H1 (cell line): Measurements from ENCODE around the gene RNF26. TPM values are rescaled to one million over a fixed set of nuclear protein-coding genes. Genes with fewer than 3 reads are reported as not detected.

Experiments
- CTCF ChIA-PET: fragments of 300-600 bp; sonication (Branson Sonifier 250); formaldehyde crosslinking; loops from one replicate; lab custom pipeline; 2021; ENCODE audit not compliant: partially characterized antibody; lab: Charles Lee
- POLR2A ChIA-PET: fragments of 300-600 bp; sonication (Branson Sonifier 250); formaldehyde crosslinking; loops from one replicate; lab custom pipeline; 2021; ENCODE audit warnings: inconsistent platforms; ENCODE audit not compliant: partially characterized antibody; lab: Charles Lee
- DNase-seq, 2 experiments: peaks; one replicate each; pipeline versions ENCODE4 v3.0.0 to v3.0.0-alpha.2; 2010 to 2022; ENCODE audit warnings: low spot score in 2 of 2, low read depth in 1 of 2, mixed read lengths in 1 of 2
- FAIRE-seq: peaks from 2 replicates; lab custom pipeline; 2011; peaks lifted over from hg19 to GRCh38; lab: Jason Lieb, UNC
- H2AFZ ChIP-seq: 2 replicates; pipeline ENCODE4 v1.8.1; 2012; ENCODE audit warnings: low read length, inconsistent platforms
- H2AK5ac ChIP-seq: 2 replicates; pipeline ENCODE4 v1.6.1; 2013; ENCODE audit warnings: low read depth, low read length
- H2BK120ac ChIP-seq: replicated peaks from 2 replicates; pipeline ENCODE3; 2013; ENCODE audit warnings: low read depth, low read length, inconsistent platforms
- H2BK12ac ChIP-seq: 2 replicates; pipeline ENCODE4 v1.6.1; 2013; ENCODE audit warnings: low read depth, low read length
- H2BK15ac ChIP-seq: 2 replicates; pipeline ENCODE4 v1.6.1; 2013; ENCODE audit warnings: low read length
- H2BK20ac ChIP-seq: 2 replicates; pipeline ENCODE4 v1.6.1; 2013; ENCODE audit warnings: low read length
- H2BK5ac ChIP-seq: 2 replicates; pipeline ENCODE4 v1.6.1; 2013; ENCODE audit warnings: low read depth, low read length
- H3K14ac ChIP-seq: 2 replicates; pipeline ENCODE4 v1.6.1; 2013; ENCODE audit warnings: inconsistent platforms; ENCODE audit not compliant: insufficient read length
- H3K18ac ChIP-seq: 2 replicates; pipeline ENCODE4 v1.6.1; 2013; ENCODE audit warnings: low read length; ENCODE audit errors: extremely low read depth
- H3K23ac ChIP-seq: 2 replicates; pipeline ENCODE4 v1.6.1; 2013; ENCODE audit warnings: inconsistent platforms; ENCODE audit not compliant: insufficient read length
- H3K23me2 ChIP-seq: 2 replicates; pipeline ENCODE4 v1.6.1; 2013; ENCODE audit warnings: low read depth, low read length
- H3K27ac ChIP-seq: 2 replicates; pipeline ENCODE4 v1.6.1; 2011; ENCODE audit warnings: low read depth, low read length, inconsistent platforms
- H3K27me3 ChIP-seq, 4 experiments: replicated peaks in 1 of 4; 1 replicate in 1 of 4; 2 replicates in 3 of 4; pipeline versions ENCODE4 v1.6.1 to v1.8.1; 2011 to 2013; ENCODE audit warnings: low read length in 3 of 4, mild to moderate bottlenecking in 3 of 4, inconsistent platforms in 2 of 4, mixed read lengths in 2 of 4, moderate library complexity in 1 of 4; ENCODE audit not compliant: control insufficient read depth in 3 of 4, insufficient read depth in 3 of 4; ENCODE audit errors: extremely low read depth in 1 of 4
- H3K36me3 ChIP-seq, 4 experiments: 2 replicates each; pipeline versions ENCODE4 v1.6.1 to v1.8.1; 2011 to 2013; ENCODE audit warnings: mild to moderate bottlenecking in 4 of 4, low read length in 3 of 4, moderate library complexity in 2 of 4, control low read depth in 1 of 4, inconsistent platforms in 1 of 4; ENCODE audit not compliant: insufficient read depth in 4 of 4, control insufficient read depth in 2 of 4
- H3K4ac ChIP-seq: replicated peaks from 2 replicates; pipeline ENCODE3; 2013; ENCODE audit warnings: low read length, low read depth, mixed read lengths, inconsistent platforms; ENCODE audit not compliant: insufficient read length
- H3K4me1 ChIP-seq, 4 experiments: replicated peaks in 1 of 4; 1 replicate in 1 of 4; 2 replicates in 3 of 4; pipeline versions ENCODE4 v1.6.1 to v1.8.1; 2011 to 2013; ENCODE audit warnings: low read length in 3 of 4, inconsistent platforms in 2 of 4, mixed read lengths in 1 of 4; ENCODE audit not compliant: insufficient read depth in 4 of 4, control insufficient read depth in 3 of 4
- H3K4me2 ChIP-seq, 2 experiments: 2 replicates each; pipeline versions ENCODE4 v1.6.1 to v1.8.1; 2011 to 2013; ENCODE audit warnings: low read depth in 2 of 2, low read length in 2 of 2, control low read depth in 1 of 2, inconsistent platforms in 1 of 2, mild to moderate bottlenecking in 1 of 2; ENCODE audit not compliant: insufficient read depth in 1 of 2
- H3K4me3 ChIP-seq, 4 experiments: fragments of 200-600, 300-600 bp in 1 of 4; sonication (generic), shearing (Covaris generic), sonication (Bioruptor Twin) in 1 of 4; 2 replicates each; pipeline versions ENCODE4 v1.5.1 to v1.8.1; 2011 to 2016; ENCODE audit warnings: low read length in 4 of 4, low read depth in 3 of 4, control low read depth in 2 of 4, inconsistent platforms in 2 of 4, mild to moderate bottlenecking in 2 of 4, mixed read lengths in 1 of 4, moderate library complexity in 1 of 4; ENCODE audit not compliant: insufficient read depth in 2 of 4; ENCODE audit errors: extremely low read depth in 1 of 4
- H3K56ac ChIP-seq: replicated peaks from 2 replicates; pipeline ENCODE3; 2013; ENCODE audit warnings: low read depth, mild to moderate bottlenecking, mixed read lengths, low read length, inconsistent platforms; ENCODE audit not compliant: insufficient read length
- H3K79me1 ChIP-seq: 2 replicates; pipeline ENCODE4 v1.6.1; 2013; ENCODE audit warnings: low read depth, low read length, control low read depth
- H3K79me2 ChIP-seq, 2 experiments: 2 replicates each; pipeline versions ENCODE4 v1.6.1 to v1.8.1; 2012 to 2013; ENCODE audit warnings: low read length in 2 of 2, mild to moderate bottlenecking in 2 of 2, inconsistent platforms in 1 of 2; ENCODE audit not compliant: insufficient read depth in 2 of 2, control insufficient read depth in 1 of 2
- H3K9ac ChIP-seq, 4 experiments: replicated peaks in 1 of 4; 1 replicate in 1 of 4; 2 replicates in 3 of 4; pipeline versions ENCODE4 v1.6.1 to v1.8.1; 2011 to 2013; ENCODE audit warnings: low read depth in 3 of 4, low read length in 3 of 4, control low read depth in 2 of 4, mild to moderate bottlenecking in 2 of 4, moderate library complexity in 2 of 4, inconsistent platforms in 1 of 4; ENCODE audit errors: extremely low read depth in 1 of 4
- H3K9me3 ChIP-seq, 2 experiments: 2 replicates each; pipeline versions ENCODE4 v1.6.1 to v1.8.1; 2012 to 2013; ENCODE audit warnings: mild to moderate bottlenecking in 2 of 2, moderate library complexity in 2 of 2, control low read depth in 1 of 2, inconsistent platforms in 1 of 2, low read depth in 1 of 2, low read length in 1 of 2, mixed read lengths in 1 of 2; ENCODE audit not compliant: insufficient read depth in 2 of 2
- H4K20me1 ChIP-seq, 2 experiments: replicated peaks in 1 of 2; 2 replicates each; pipeline versions ENCODE3 to v1.8.1; 2011 to 2013; ENCODE audit warnings: inconsistent platforms in 2 of 2, low read length in 2 of 2, mild to moderate bottlenecking in 1 of 2; ENCODE audit not compliant: insufficient read depth in 2 of 2, control insufficient read depth in 1 of 2
- H4K5ac ChIP-seq: 2 replicates; pipeline ENCODE4 v1.6.1; 2013; ENCODE audit warnings: low read length, low read depth, mixed read lengths, inconsistent platforms; ENCODE audit not compliant: insufficient read length
- H4K8ac ChIP-seq: 2 replicates; pipeline ENCODE4 v1.8.0; 2013; ENCODE audit warnings: mild to moderate bottlenecking, moderate library complexity, low read length, inconsistent platforms; ENCODE audit not compliant: insufficient read depth; ENCODE audit errors: extremely low read depth
- H4K91ac ChIP-seq: replicated peaks from 2 replicates; pipeline ENCODE3; 2013; ENCODE audit warnings: low read length, mixed read lengths, inconsistent platforms; ENCODE audit not compliant: insufficient read length
- CBX5 ChIP-seq: fragments of 300-800, 300-1000 bp; sonication (generic); IDR thresholded peaks from 2 replicates; pipeline ENCODE4 v1.7.1; 2016; ENCODE audit warnings: antibody characterized with exemption, low read length, low read depth
- CBX8 ChIP-seq: fragments of 300-800, 300-1000 bp; sonication (generic); IDR thresholded peaks from 2 replicates; pipeline ENCODE4 v1.7.1; 2016; ENCODE audit warnings: low read depth, low read length, borderline replicate concordance
- EGR1 ChIP-seq: IDR thresholded peaks from 2 replicates; pipeline ENCODE4 v1.6.1; 2011; ENCODE audit warnings: low read depth, low read length, borderline replicate concordance
- FOSL1 ChIP-seq: IDR thresholded peaks from 2 replicates; pipeline ENCODE4 v1.6.1; 2011; ENCODE audit warnings: mild to moderate bottlenecking, low read depth, low read length, moderate library complexity; ENCODE audit not compliant: insufficient read depth
- GTF2F1 ChIP-seq: IDR thresholded peaks from 2 replicates; pipeline ENCODE4 v1.6.1; 2012; ENCODE audit warnings: low read depth, low read length, improper control_type of control experiment, borderline replicate concordance
- JUN ChIP-seq: IDR thresholded peaks from 2 replicates; pipeline ENCODE4 v1.6.1; 2011; ENCODE audit warnings: low read depth, mild to moderate bottlenecking, improper control_type of control experiment, low read length
- KDM4A ChIP-seq: IDR thresholded peaks from one replicate; pipeline ENCODE4 v1.7.1; 2012; ENCODE audit warnings: low read depth, mild to moderate bottlenecking, moderate library complexity, low read length, inconsistent platforms; ENCODE audit not compliant: severe bottlenecking
- PHF8 ChIP-seq: fragments of 200-600 bp; sonication (generic); conservative IDR thresholded peaks from 2 replicates; pipeline ENCODE4 v1.7.1; 2012; ENCODE audit warnings: low read depth, mild to moderate bottlenecking, inconsistent platforms, low read length, moderate library complexity
- POU5F1 ChIP-seq: IDR thresholded peaks from 2 replicates; pipeline ENCODE4 v1.6.1; 2011; ENCODE audit warnings: low read depth, mild to moderate bottlenecking, low read length, moderate library complexity
- RNF2 ChIP-seq: fragments of 200-900, 300-1000 bp; sonication (generic); IDR thresholded peaks from 2 replicates; pipeline ENCODE4 v1.7.1; 2016; ENCODE audit warnings: borderline replicate concordance, low read depth, mild to moderate bottlenecking, antibody characterized with exemption, low read length; ENCODE audit not compliant: poor library complexity, severe bottlenecking; ENCODE audit errors: missing control alignments
- TBP ChIP-seq: IDR thresholded peaks from 2 replicates; pipeline ENCODE4 v1.6.1; 2011; ENCODE audit warnings: low read depth, low read length, improper control_type of control experiment
- TEAD4 ChIP-seq: IDR thresholded peaks from 2 replicates; pipeline ENCODE4 v1.6.1; 2012; ENCODE audit warnings: low read depth, low read length, inconsistent platforms, mixed read lengths
- WGBS, 2 experiments: shearing (Covaris generic) in 1 of 2; methylation state at CpG; one replicate each; pipeline versions ENCODE4 v1.1.6 to v1.1.7; 2013 to 2015; ENCODE audit warnings: low lambda C conversion rate in 2 of 2, mixed read lengths in 2 of 2, inconsistent platforms in 1 of 2, low coverage in 1 of 2, missing lambda C conversion rate in 1 of 2; ENCODE audit not compliant: insufficient replicate concordance in 2 of 2, insufficient coverage in 1 of 2, insufficient read length in 1 of 2; ENCODE audit errors: extremely low coverage in 1 of 2, missing lambda C conversion rate in 1 of 2; 5-methylcytosine and 5-hydroxymethylcytosine counted together
- polyA plus RNA-seq, 7 experiments: library from polyadenylated mRNA; depleted of rRNA in 3 of 7; stranded (reverse) in 5 of 7; unstranded in 2 of 7; fragments of >200 nt in 5 of 7; fragments of 200-250 nt in 2 of 7; gene quantifications; 1 replicate in 5 of 7; 2 replicates in 1 of 7; 4 replicates in 1 of 7; pipeline versions ENCODE4 v1.2.1 to v1.2.3, GENCODE V29; 2011 to 2013; ENCODE audit warnings: missing spikeins in 2 of 7, mixed read lengths in 2 of 7
- total RNA-seq: library from RNA; stranded (reverse); fragmentation: NEBNext Ultra II Directional; extraction: Animal tissue kit (Norgen Biotek cat#: 25700); gene quantifications from 2 replicates; pipeline ENCODE4 v1.2.1, GENCODE V29; 2021
- TF ChIP-seq, protein P1 (sequence below): IDR thresholded peaks from 2 replicates; pipeline ENCODE4 v1.6.1; 2012; ENCODE audit warnings: inconsistent platforms

The RNF26 gene
- total and polyA plus RNA-seq, 2 of the 8 experiments (the other 6 are each of a cell fraction or from before 2014, with no cell fraction given) = 82.7 to 84.0 TPM

DNA sequence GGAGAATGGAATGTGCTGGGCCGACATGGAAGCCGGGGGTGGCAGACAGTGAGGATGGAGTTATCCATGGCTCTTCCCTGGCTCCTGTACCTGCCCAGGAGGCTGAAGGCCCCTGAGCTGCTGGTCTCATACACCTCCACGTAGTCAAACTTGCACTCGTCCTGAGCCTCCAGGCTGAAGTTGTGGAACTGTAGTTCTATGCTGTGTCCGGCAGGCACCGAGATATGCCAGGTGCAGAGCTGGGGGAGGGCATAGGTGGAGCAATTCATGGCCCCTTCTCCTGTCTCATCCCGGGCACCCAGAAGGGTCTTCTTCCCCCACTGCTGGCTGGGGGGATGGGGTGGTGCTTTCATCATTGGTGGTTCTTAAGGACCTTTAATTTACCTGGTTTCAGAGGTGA is 9.4 kb downstream of the RNF26 start:
- Histone ChIP-seq H3K9ac (no peak overlapping the region), H2BK12ac (no peak overlapping the region), H3K14ac (no peak overlapping the region), H3K79me2 (no peaks in the 10 kb centered on the region), H3K18ac (no peak overlapping the region), H2AFZ (no peak overlapping the region), H2BK15ac (no peak overlapping the region), H3K79me1 (no peaks in the 10 kb centered on the region; the same call in 1 of the 2 replicates), H3K27me3 (peaks cover 12 to 45% (median 32%) of the 10 kb centered on the region in 4 experiments), H4K5ac (no peak overlapping the region), H2AK5ac (0 out of 2 replicates have a peak overlapping the region, but pooled peaks have one; percentile 13), H4K20me1 (peaks cover 3 to 9% of the 10 kb centered on the region in 2 experiments), H3K4ac (no peak overlapping the region), H2BK20ac (no peak overlapping the region), H4K8ac (no peak overlapping the region; the same call in 1 of the 2 replicates), H2BK120ac (no peak overlapping the region), H3K56ac (no peak overlapping the region), H3K4me2 (no peak overlapping the region), H4K91ac (no peak overlapping the region), H3K27ac (no peak overlapping the region), H3K36me3 (no peaks in the 10 kb centered on the region), H3K23me2 (peaks cover 17% of the 10 kb centered on the region; the same call in 1 of the 2 replicates), H3K4me1 (peaks cover 5 to 20% (median 16%) of the 10 kb centered on the region in 4 experiments; a peak in 6 of 7 replicates), H2BK5ac (no peak overlapping the region), H3K9me3 (no peaks in the 10 kb centered on the region), H3K23ac (no peak overlapping the region), H3K4me3 (no peak overlapping the region)
- FAIRE-seq = no peak
- no peak for DNase-seq
- ChIA-PET POLR2A (interaction anchor here (1.0 to 1.6 kb wide), 3 partner anchors 28 to 75 kb away, joined by 3 read pairs; no protein-coding TSS in a partner anchor), CTCF (interaction anchor here (1.1 to 20.0 kb wide), 10 partner anchors 9 to 237 kb away, joined by 3 to 463 read pairs (median 6); partner anchors contain the start of genes MCAM and USP2)
- WGBS, 2 experiments = 89% methylated on average over 7 of the region's 7 CpGs; no CpG with 5 or more reads in 1 of the 2 experiments
- TF ChIP-seq EGR1 (no peak), KDM4A (no peak), CBX8 (no peak), TBP (no peak), CBX5 (no peak), FOSL1 (no peak), TEAD4 (no peak), PHF8 (no peak), GTF2F1 (no peak), RNF2 (no peak), JUN (no peak), POU5F1 (no peak)
- TF ChIP-seq, protein P1, sequence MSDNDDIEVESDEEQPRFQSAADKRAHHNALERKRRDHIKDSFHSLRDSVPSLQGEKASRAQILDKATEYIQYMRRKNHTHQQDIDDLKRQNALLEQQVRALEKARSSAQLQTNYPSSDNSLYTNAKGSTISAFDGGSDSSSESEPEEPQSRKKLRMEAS = no peak
